Renal cortex interstitium (tissue), 11 donors: ENCODE measurements around the gene OSBPL2. TPM values are rescaled to one million over a fixed set of nuclear protein-coding genes. Genes with fewer than 3 reads are reported as not detected.

Source experiments
- DNase-seq, 11 donors: peaks; one replicate each; pipeline ENCODE4 v3.0.0-alpha.2; 2013; ENCODE audit warnings: low read depth in 9 of 11, low spot score in 4 of 11; ENCODE audit errors: extremely low read depth in 1 of 11
- polyA plus RNA-seq, 3 donors: library from polyadenylated mRNA; unstranded; fragments of 120-200 nt; gene quantifications; one replicate each; pipeline ENCODE4 v1.2.1, GENCODE V29; 2013; ENCODE audit not compliant: insufficient read length in 3 of 3

The OSBPL2 gene
- polyA plus RNA-seq, 3 donors = 30.2 to 44.5 (median 30.8) TPM

- no peak for DNase-seq
Observed at GRCh38 chr20:62201173-62202082, 36.9 kb upstream of the OSBPL2 start.

GRCh38 chr20:62202083-62202395 lies 36.3 kb upstream of the OSBPL2 start:
- DNase-seq = no peak

- no peak for DNase-seq
Observed at GRCh38 chr20:62202676-62203377, 35.5 kb upstream of the OSBPL2 start.

- no peak for DNase-seq
Observed at GRCh38 chr20:62203378-62204030, 34.8 kb upstream of the OSBPL2 start.

- no peak for DNase-seq
Observed at GRCh38 chr20:62205618-62206387, 32.5 kb upstream of the OSBPL2 start.

- no peak for DNase-seq
Observed at GRCh38 chr20:62206388-62206775, 31.9 kb upstream of the OSBPL2 start.

GRCh38 chr20:62208061-62208794 lies 30.1 kb upstream of the OSBPL2 start:
- no peak for DNase-seq

GRCh38 chr20:62208795-62209755 lies 29.2 kb upstream of the OSBPL2 start:
- DNase-seq = no peak

GRCh38 chr20:62209850-62210495 lies 28.3 kb upstream of the OSBPL2 start:
- no peak for DNase-seq

- no peak for DNase-seq
Observed at GRCh38 chr20:62210496-62210855, 27.8 kb upstream of the OSBPL2 start.

GRCh38 chr20:62211216-62211615 lies 27.1 kb upstream of the OSBPL2 start:
- no peak for DNase-seq

- no peak for DNase-seq
Observed at GRCh38 chr20:62211769-62212288, 26.5 kb upstream of the OSBPL2 start.

- no peak for DNase-seq
Observed at GRCh38 chr20:62212299-62212698, 26.0 kb upstream of the OSBPL2 start.

GRCh38 chr20:62214067-62214466 lies 24.3 kb upstream of the OSBPL2 start:
- no peak for DNase-seq

GRCh38 chr20:62215020-62215990 lies 23.0 kb upstream of the OSBPL2 start:
- no peak for DNase-seq
